Muscle of leg (tissue), 11 donors: ENCODE data around the gene CAMTA1. TPM values are rescaled to one million over a fixed set of nuclear protein-coding genes. Genes with fewer than 3 reads are reported as not detected.

Experiments
- DNase-seq: peaks from one replicate; pipeline ENCODE4 v3.0.0; 2013
- H3K27ac ChIP-seq: one replicate; pipeline ENCODE4 v1.5.1; 2013; ENCODE audit warnings: mild to moderate bottlenecking, low read length, control low read depth
- H3K27me3 ChIP-seq: one replicate; pipeline ENCODE4 v1.6.1; 2013; ENCODE audit warnings: low read length; ENCODE audit not compliant: control insufficient read depth, insufficient read depth
- H3K36me3 ChIP-seq: one replicate; pipeline ENCODE4 v1.6.1; 2013; ENCODE audit warnings: low read length; ENCODE audit not compliant: control insufficient read depth, insufficient read depth
- H3K4me1 ChIP-seq: one replicate; pipeline ENCODE4 v1.6.1; 2013; ENCODE audit warnings: low read length; ENCODE audit not compliant: control insufficient read depth, insufficient read depth
- H3K4me3 ChIP-seq: one replicate; pipeline ENCODE4 v1.5.1; 2013; ENCODE audit warnings: low read length, control low read depth
- H3K9me3 ChIP-seq: replicated peaks from 2 replicates; pipeline ENCODE4 v1.6.1; 2013; ENCODE audit warnings: low read depth, low read length; ENCODE audit not compliant: control insufficient read depth
- WGBS: methylation state at CpG from one replicate; pipeline ENCODE4 v1.1.5; 2013; ENCODE audit warnings: missing lambda C conversion rate; ENCODE audit not compliant: insufficient coverage; 5-methylcytosine and 5-hydroxymethylcytosine counted together
- polyA plus RNA-seq, 8 donors: library from polyadenylated mRNA; unstranded; fragments of 120-200 nt; gene quantifications; one replicate each; pipeline versions ENCODE4 v1.2.1 to v1.2.3, GENCODE V29; 2013; ENCODE audit warnings: inconsistent platforms in 1 of 8, low replicate concordance in 1 of 8; ENCODE audit not compliant: insufficient read length in 8 of 8, insufficient read depth in 1 of 8
- total RNA-seq: library from RNA; stranded (reverse); fragments of 120-200 nt; gene quantifications from one replicate; pipeline ENCODE4 v1.2.4, GENCODE V29; 2013

Gene CAMTA1
- total and polyA plus RNA-seq, 9 donors, result 36.4 to 56.4 (median 47.7) TPM

- WGBS, result 59% methylated on average over 10 of the region's 15 CpGs
- Histone ChIP-seq H3K27me3 (no peaks in the 10 kb centered on the region), H3K4me1 (peaks cover 9% of the 10 kb centered on the region), H3K36me3 (no peaks in the 10 kb centered on the region), H3K9me3 (no peaks in the 10 kb centered on the region), H3K4me3 (no peak overlapping the region), H3K27ac (no peak overlapping the region)
- no peak for DNase-seq
These were observed 436.8 kb downstream of the CAMTA1 start for GRCh38 chr1:7221826-7222694.

- Histone ChIP-seq H3K27me3 (no peaks in the 10 kb centered on the region), H3K9me3 (no peaks in the 10 kb centered on the region), H3K36me3 (no peaks in the 10 kb centered on the region), H3K4me1 (peaks cover 9% of the 10 kb centered on the region), H3K27ac (no peak overlapping the region), H3K4me3 (no peak overlapping the region)
- DNase-seq, result no peak
- 89% methylated on average over 7 of the region's 7 CpGs for WGBS
These were observed 437.4 kb downstream of the CAMTA1 start for GRCh38 chr1:7222695-7223015.

- WGBS, result 93% methylated on average over 3 of the region's 9 CpGs
- no peak overlapping the region for H3K4me3 ChIP-seq
- no peak for DNase-seq
- no peak overlapping the region for H3K27ac ChIP-seq
- H3K9me3 ChIP-seq, result no peaks in the 10 kb centered on the region
- no peaks in the 10 kb centered on the region for H3K27me3 ChIP-seq
- peaks cover 9% of the 10 kb centered on the region for H3K4me1 ChIP-seq
- H3K36me3 ChIP-seq, result no peaks in the 10 kb centered on the region
These were observed 438.3 kb downstream of the CAMTA1 start for GRCh38 chr1:7223334-7224080.

- peak; percentile 69 for DNase-seq
- WGBS, result 73% methylated on average over 8 of the region's 10 CpGs
These were observed 438.9 kb downstream of the CAMTA1 start for GRCh38 chr1:7224081-7224534.

GRCh38 chr1:7224644-7225043, 439.4 kb downstream of the CAMTA1 start:
- WGBS, result 60% methylated on average over 8 of the region's 13 CpGs
- Histone ChIP-seq H3K4me1 (peaks cover 16% of the 10 kb centered on the region), H3K36me3 (no peaks in the 10 kb centered on the region), H3K27me3 (no peaks in the 10 kb centered on the region), H3K27ac (no peak overlapping the region), H3K9me3 (no peaks in the 10 kb centered on the region), H3K4me3 (no peak overlapping the region)
- no peak for DNase-seq

More at GRCh38 chr1:7224081-7224534, 438.9 kb downstream of the CAMTA1 start:
- H3K27ac ChIP-seq, result no peak overlapping the region
- H3K4me1 ChIP-seq, result peaks cover 15% of the 10 kb centered on the region
- H3K9me3 ChIP-seq, result no peaks in the 10 kb centered on the region
- H3K27me3 ChIP-seq, result no peaks in the 10 kb centered on the region
- no peaks in the 10 kb centered on the region for H3K36me3 ChIP-seq
- no peak overlapping the region for H3K4me3 ChIP-seq

GRCh38 chr1:7225711-7226505, 440.7 kb downstream of the CAMTA1 start:
- Histone ChIP-seq H3K27me3 (no peaks in the 10 kb centered on the region), H3K4me1 (peaks cover 29% of the 10 kb centered on the region), H3K27ac (no peak overlapping the region), H3K4me3 (no peak overlapping the region), H3K36me3 (no peaks in the 10 kb centered on the region), H3K9me3 (no peaks in the 10 kb centered on the region)
- WGBS, result 79% methylated on average over 11 of the region's 11 CpGs
- DNase-seq, result no peak

- Histone ChIP-seq H3K27me3 (no peaks in the 10 kb centered on the region), H3K27ac (no peak overlapping the region), H3K4me1 (peaks cover 34% of the 10 kb centered on the region), H3K36me3 (no peaks in the 10 kb centered on the region), H3K9me3 (no peaks in the 10 kb centered on the region), H3K4me3 (no peak overlapping the region)
- no peak for DNase-seq
- WGBS, result 83% methylated on average over 1 of the region's 5 CpGs
These were observed 442.4 kb downstream of the CAMTA1 start for GRCh38 chr1:7227654-7228053.

GRCh38 chr1:7228252-7228961, 443.2 kb downstream of the CAMTA1 start:
- 82% methylated on average over 17 of the region's 17 CpGs for WGBS
- Histone ChIP-seq H3K27ac (no peak overlapping the region), H3K36me3 (no peaks in the 10 kb centered on the region), H3K4me3 (no peak overlapping the region), H3K27me3 (no peaks in the 10 kb centered on the region), H3K4me1 (peaks cover 34% of the 10 kb centered on the region), H3K9me3 (no peaks in the 10 kb centered on the region)
- DNase-seq, result no peak

GRCh38 chr1:7229186-7229585, 443.9 kb downstream of the CAMTA1 start:
- no peaks in the 10 kb centered on the region for H3K9me3 ChIP-seq
- H3K36me3 ChIP-seq, result no peaks in the 10 kb centered on the region
- WGBS, result 52% methylated on average over 3 of the region's 4 CpGs
- H3K27me3 ChIP-seq, result no peaks in the 10 kb centered on the region
- DNase-seq, result no peak
- no peak overlapping the region for H3K4me3 ChIP-seq
- no peak overlapping the region for H3K27ac ChIP-seq
- H3K4me1 ChIP-seq, result peaks cover 30% of the 10 kb centered on the region
